NCI-H1436 (cell line): ENCODE results near the gene TRHDE.
"Not testable (repeated sequence)": the region's sequence is repeated elsewhere in the genome, so short reads cannot be mapped to it uniquely, and the experiment has no call there.

Source experiments
- DNase-seq: peaks from one replicate; lab custom pipeline; 2025; lab: John Stamatoyannopoulos, UW

TRHDE gene

GRCh38 chr12:72520044-72520678, 248.0 kb downstream of the TRHDE start:
- not testable (repeated sequence) for DNase-seq

DNA sequence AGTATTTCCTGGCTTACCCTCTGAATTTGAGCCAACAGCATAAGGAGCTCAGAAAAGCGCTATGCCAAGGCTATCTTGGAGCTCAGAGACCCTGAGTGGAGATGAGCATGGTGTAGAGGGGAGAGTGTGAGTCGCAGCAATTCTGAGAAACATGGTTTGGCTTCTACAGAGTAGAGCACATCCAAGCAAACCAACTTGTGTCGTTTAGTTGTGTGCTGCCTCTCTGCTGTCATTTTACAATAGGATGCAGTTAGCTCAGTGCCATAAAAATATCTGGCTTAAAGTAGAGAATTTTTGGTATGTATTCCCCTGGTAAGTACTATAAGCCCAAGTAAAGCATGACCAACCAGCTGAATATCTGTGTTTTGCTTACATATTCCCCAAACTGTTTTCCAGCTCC, 249.2 kb downstream of the TRHDE start:
- no peak for DNase-seq

GRCh38 chr12:72522411-72522810, 250.2 kb downstream of the TRHDE start:
- DNase-seq = no peak

- no peak for DNase-seq
Observed at GRCh38 chr12:72523754-72524153, 251.6 kb downstream of the TRHDE start.

DNA sequence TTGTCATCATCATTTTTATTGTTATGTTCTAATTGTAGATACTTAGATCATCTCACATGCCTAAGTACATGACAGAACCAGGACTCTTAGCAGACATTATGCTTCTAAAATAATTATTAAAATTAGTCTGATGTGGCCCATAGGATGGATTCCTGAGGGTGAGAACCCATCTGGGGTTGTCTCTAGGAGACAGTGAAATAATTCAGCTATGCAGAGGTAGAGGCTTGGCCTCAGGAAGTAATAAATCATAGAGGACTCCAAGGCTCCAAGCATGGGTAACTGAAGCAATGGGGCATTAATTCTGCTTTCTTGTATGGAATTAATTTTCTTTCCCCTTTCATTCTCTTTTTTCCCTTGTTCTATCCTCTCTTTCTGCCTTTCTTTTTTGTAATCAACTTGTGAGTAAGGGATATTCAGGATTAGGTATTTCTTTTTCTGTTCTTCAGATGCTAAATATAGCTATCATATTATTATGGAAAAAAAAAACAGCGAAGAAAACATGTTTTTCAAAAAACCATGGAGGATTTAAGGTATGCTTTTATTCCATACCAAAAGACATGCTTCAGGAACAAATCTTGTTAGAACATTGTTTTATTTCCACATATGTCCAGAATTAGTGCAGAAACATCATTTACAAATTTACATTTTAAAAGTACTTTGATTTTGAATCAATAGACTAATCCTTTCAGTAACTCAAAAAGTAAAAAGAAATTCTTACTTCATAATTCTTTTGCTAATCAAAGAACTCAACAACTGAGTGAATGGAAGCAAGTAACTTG, 263.2 kb downstream of the TRHDE start:
- no peak for DNase-seq

GRCh38 chr12:72540811-72541210, 268.6 kb downstream of the TRHDE start:
- no peak for DNase-seq

DNA sequence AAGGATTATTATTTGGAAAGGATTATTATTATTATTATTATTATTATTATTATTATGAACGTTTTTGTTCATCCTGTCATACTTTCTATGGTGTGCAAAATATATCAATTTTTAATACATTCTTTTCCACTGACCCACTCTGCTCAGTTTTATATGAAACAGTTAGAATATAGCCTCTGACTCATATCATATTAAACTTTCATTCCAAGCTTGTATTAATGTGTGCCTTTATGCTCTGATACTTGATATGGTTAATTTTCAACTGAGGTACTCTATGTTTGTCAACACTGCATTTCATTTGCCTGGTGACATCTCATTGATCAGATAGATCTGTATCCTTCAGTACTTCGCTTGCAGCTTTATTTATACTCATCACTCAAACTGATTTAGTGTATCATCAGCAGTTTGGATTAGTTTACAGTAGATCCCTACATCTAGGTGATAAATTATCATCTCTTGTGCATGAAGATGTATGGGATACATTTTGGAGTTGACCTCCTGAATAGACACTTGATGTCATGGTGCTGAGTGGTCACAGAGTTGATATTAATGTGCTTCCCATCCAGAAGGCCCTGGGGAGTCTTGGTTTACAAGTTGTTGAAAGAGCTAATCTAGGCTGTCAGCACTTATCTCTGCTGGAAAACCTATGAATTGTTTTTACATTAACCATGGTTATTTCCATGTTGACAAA, 271.8 kb downstream of the TRHDE start:
- no peak for DNase-seq

- DNase-seq = no peak
Observed at GRCh38 chr12:72546106-72546505, 273.9 kb downstream of the TRHDE start.

DNA sequence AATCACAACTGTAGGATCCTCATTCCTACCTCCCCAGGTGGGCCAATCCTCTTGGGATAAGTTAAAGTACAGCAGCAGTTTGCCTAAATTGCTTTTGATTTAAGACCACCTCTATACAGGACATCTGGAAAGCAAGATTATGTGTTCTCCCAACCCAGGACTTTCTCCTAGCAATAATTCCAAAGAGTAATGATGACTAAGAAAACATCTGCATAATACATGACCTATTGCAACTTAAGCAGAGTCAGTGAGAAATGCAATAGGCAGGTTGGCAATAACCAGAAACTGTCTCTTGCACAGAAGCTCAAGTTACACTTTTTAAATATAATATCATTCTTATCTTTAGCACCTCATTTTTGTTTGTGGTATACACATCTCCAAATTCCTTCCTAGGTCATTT, 275.4 kb downstream of the TRHDE start:
- no peak for DNase-seq

GRCh38 chr12:72549184-72549583, 277.0 kb downstream of the TRHDE start:
- DNase-seq = no peak

- no peak for DNase-seq
Observed at GRCh38 chr12:72560003-72560769, 288.0 kb downstream of the TRHDE start.

- peak; percentile 2 for DNase-seq
Observed at GRCh38 chr12:72570601-72571000, 298.4 kb downstream of the TRHDE start.

DNA sequence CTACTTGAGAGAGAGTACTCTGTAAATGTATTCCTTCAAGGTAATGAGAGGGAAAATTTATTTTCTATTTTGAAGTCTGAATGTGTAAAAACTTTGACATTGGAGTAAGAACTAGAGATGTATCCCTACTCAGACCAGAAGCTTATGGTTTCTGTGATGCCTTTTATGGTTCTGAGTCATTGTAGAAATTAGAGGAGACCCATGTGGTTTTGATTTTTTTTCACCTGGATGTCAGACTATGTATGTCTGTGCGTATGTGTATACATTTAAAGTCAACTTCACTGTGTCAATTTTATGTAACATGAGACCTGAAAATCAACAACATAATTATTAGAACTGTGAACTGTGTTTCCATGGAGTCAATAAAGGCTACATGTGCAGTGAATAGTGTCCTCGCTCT, 302.0 kb downstream of the TRHDE start:
- DNase-seq = no peak

DNA sequence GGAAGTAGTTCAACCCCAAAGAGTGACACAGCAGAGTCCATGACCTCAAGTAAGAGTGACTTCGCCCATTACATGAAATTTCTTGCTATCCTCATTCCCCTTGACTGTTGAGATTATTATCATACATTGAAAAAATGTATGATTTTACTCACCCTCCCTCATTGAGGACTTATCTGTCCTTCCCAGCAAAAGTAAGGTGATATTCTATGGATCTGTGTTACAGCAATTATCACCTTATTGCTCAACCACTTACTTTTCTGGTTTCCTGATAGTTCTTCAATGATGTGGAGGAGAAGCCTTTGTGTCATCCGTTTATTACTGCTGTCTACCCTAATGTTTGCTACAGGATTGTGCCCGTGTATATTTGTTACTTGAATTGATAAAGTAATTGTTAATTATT, 306.2 kb downstream of the TRHDE start:
- DNase-seq = no peak

DNA sequence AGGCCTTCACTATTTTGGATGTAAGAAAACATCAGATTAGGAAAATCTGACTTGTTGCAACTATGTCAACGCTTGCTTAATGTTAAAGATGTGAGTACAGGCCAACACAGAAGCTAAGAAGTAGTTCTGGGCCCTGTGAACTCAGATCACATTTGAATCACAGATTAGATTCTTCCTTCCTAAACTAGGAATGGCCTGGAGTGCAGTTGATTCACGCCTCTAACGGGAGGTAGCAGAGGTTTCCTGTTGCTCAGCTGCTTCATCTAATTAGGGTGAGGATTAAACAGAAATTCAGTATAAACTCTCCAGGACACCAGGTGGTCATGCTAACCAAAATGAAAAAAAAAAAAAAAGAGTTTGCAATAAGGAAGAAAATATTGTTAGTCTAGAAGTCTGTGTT, 314.3 kb downstream of the TRHDE start:
- no peak for DNase-seq

DNA sequence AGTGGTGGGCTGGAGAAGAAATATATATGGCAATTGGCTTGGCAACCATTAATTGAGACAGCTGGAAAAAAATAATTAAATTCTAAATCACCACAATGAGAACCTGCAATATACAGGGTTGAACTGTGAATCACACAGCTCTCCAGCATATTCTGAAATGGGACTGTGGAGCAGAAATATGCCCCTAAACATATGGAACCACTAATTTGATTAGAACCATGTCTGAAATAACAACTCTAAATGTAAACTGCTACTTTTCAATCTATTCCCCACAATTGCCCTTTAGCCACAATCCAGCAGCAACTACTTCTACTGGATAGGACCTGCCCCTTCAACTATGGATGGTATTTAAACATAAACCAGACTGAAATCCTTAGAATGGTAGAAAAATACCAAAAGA, 330.4 kb downstream of the TRHDE start:
- no peak for DNase-seq

- no peak for DNase-seq
Observed at GRCh38 chr12:72605975-72606374, 333.8 kb downstream of the TRHDE start.

GRCh38 chr12:72610342-72610741, 338.2 kb downstream of the TRHDE start:
- DNase-seq = no peak

- no peak for DNase-seq
Observed at GRCh38 chr12:72610854-72611358, 338.7 kb downstream of the TRHDE start.

- no peak for DNase-seq
Observed at GRCh38 chr12:72612171-72612570, 340.0 kb downstream of the TRHDE start.

GRCh38 chr12:72618764-72619163, 346.6 kb downstream of the TRHDE start:
- no peak for DNase-seq

DNA sequence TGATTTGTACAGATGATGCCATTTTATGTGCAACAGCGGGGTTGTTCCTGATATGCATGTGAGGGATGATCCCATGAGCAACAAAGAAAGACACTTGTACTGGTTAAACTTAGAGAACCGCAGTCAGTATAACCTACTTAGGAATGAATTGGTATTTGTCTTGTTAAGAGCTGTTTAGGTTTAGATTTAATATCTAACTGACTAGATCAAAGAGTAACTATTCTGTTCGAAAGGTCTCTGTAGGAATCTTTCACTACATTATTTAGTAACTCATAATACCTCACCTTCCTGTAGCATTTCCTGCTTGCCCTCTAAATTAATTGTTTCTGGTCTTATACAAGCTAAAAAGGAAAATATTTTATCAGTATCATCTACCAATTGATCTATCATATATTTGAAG, 350.4 kb downstream of the TRHDE start:
- no peak for DNase-seq
